Measurements from ENCODE around the gene RMI2.

RMI2 gene

DNA sequence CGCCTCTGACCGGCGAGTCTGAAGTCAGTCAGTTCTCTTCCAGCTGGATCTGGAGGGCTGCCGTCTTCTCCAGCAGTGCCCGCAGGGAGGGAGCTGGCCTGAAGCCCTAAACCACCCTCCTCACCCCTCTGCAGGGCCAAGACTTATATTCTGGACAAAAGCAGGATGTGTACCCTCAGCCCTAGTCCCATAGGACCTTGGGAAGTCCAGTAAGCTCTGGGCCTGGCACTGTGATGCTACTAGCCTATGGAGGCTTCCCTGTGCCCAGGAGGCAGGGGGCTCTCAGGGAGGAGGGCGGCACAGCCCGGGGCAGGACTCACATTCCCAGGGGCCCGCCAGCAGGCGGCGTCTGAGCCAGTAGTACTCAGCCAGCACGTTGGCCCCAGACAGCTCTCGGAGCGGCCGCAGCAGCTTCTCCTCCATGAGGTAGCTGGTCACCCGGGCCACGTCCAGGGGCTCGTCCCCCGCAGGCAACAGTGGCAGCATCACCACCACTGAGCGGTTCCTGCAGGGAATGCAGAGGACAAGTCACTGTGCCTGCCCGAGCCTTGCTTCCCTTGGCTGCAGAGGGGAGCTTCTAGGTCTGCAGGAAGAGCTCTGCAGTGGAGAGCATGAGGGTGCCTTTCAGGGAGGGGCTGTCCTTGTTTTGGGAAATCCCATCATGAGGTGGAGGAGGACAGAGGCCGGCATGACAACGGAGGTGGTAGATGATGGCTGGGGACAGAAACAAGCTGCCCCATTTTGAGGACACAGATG, 41.7 kb downstream of the RMI2 start:
- no peak for TF ChIP-seq CTCF (IDR thresholded peaks at IDR 0.05; ENCODE audit: insufficient read depth, low read depth, low read length, missing control alignments)
- DNase-seq (ENCODE audit: low read depth), result no peak
- H3K4me3 ChIP-seq (ENCODE audit: low read length), result no peak overlapping the region

DNA sequence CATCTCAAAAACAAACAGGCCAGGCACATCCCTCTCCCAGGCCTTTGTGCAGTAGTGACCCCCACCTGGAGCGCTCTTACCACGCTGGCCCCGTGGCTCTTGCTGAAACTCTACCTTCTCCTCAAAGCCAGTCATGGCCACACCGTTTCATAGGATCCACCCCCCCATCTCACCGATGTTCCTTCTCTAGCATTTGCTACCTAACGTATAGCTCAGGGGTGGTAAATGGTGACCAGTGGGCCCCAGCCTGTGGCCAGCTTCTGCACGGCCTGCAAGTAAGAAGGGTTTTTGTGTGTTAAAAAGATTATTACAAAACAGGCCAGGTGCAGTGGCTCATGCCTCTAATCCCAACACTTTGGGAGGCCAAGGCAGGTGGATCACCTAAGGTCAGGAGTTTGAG, 43.8 kb downstream of the RMI2 start:
- no peak for TF ChIP-seq CTCF (IDR thresholded peaks at IDR 0.05; ENCODE audit: insufficient read depth, low read depth, low read length, missing control alignments)
- no peak overlapping the region for H3K4me3 ChIP-seq (ENCODE audit: low read length)
- DNase-seq (ENCODE audit: low read depth), result no peak

GRCh38 chr16:11389631-11390565, 44.6 kb downstream of the RMI2 start:
- H3K4me3 ChIP-seq (ENCODE audit: low read length), result no peak overlapping the region
- TF ChIP-seq CTCF (IDR thresholded peaks at IDR 0.05; ENCODE audit: insufficient read depth, low read depth, low read length, missing control alignments), result no peak
- peak; percentile 38 for DNase-seq (ENCODE audit: low read depth)

DNA sequence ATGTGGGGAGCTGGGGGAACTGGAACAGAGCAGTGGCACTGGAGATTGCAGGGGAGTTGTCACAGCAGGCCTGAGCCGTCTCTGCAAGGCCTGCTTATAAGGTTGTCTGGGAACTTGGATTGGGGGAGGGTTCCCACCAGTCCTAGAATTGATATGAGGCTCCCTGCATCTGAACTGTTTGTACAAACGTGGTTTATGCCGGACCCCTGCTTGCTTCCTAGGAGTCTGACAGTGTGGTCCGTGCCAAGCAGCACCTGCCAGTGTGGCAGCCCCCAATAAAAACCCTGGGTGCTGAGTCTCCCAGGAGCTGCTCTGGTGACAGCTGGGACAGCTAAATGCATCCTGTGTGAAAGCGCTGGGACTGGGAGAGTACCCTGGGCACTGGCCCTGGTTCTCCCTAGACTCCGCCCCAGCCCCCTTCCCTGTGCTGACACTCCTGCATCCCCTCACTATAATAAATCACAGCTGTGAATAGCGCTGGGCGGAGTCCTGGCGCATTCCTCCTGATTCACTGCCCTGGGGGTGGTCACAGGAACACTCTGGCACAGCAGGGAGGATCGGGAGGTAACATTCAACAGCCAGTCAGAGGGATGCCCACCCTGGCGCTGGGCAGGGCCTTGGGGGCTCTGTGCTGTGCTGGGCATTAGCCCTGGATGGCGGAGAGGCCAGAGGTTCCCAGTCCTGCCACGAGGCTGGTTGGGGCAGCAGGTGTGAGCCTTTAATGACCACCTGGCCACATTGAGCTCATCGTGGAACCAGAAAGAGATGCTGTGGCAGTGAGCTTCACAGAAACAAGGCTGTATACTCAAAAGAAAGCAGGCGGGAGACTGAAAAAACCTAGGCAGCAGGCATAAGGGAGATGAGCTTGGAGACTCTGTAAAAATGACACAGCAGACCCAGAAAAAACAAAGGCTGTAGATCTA, 45.6 kb downstream of the RMI2 start:
- TF ChIP-seq CTCF (IDR thresholded peaks at IDR 0.05; ENCODE audit: insufficient read depth, low read depth, low read length, missing control alignments), result no peak
- peak; percentile 49 for DNase-seq (ENCODE audit: low read depth)
- H3K4me3 ChIP-seq (ENCODE audit: low read length), result no peak overlapping the region

GRCh38 chr16:11391576-11391975, 46.3 kb downstream of the RMI2 start:
- no peak for TF ChIP-seq CTCF (IDR thresholded peaks at IDR 0.05; ENCODE audit: insufficient read depth, low read depth, low read length, missing control alignments)
- no peak for DNase-seq (ENCODE audit: low read depth)

DNA sequence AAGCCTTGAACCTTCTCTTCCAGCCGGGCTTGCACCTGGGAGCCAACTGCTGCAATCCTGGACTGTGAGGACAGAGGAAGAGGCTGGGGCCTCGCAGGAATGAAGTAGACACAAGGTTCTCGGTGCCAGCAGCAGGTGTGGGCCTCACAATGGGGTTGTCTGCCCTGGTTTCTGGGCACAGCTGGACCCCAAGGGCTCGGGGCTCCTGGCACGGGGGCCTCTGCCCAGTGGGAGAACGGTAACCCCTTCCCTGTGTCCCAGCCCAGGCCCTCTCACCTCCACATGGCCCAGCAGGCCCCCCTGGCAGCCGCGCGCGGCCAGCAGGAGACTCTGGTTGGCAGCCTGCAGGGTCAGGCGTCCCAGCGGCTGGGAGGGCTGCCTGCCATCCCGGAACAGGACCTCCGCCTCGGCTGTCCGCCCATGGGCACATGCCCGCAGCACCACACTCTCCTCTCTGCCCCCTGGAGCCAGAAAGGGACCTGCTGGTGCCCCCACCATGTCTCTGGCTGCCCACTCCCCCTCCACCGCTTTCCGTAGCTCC, 46.9 kb downstream of the RMI2 start:
- no peak for DNase-seq (ENCODE audit: low read depth)
- no peak overlapping the region for H3K4me3 ChIP-seq (ENCODE audit: low read length)
- TF ChIP-seq CTCF (IDR thresholded peaks at IDR 0.05; ENCODE audit: insufficient read depth, low read depth, low read length, missing control alignments), result no peak

More at GRCh38 chr16:11391576-11391975, 46.3 kb downstream of the RMI2 start:
- no peak overlapping the region for H3K4me3 ChIP-seq (ENCODE audit: low read length)
